RKO (cell line): ENCODE results near the gene NFIC.

ENCODE experiments used
- DNase-seq: peaks from one replicate; pipeline ENCODE4 v3.0.0-alpha.2; 2016; ENCODE audit warnings: low spot score

The NFIC gene

DNA sequence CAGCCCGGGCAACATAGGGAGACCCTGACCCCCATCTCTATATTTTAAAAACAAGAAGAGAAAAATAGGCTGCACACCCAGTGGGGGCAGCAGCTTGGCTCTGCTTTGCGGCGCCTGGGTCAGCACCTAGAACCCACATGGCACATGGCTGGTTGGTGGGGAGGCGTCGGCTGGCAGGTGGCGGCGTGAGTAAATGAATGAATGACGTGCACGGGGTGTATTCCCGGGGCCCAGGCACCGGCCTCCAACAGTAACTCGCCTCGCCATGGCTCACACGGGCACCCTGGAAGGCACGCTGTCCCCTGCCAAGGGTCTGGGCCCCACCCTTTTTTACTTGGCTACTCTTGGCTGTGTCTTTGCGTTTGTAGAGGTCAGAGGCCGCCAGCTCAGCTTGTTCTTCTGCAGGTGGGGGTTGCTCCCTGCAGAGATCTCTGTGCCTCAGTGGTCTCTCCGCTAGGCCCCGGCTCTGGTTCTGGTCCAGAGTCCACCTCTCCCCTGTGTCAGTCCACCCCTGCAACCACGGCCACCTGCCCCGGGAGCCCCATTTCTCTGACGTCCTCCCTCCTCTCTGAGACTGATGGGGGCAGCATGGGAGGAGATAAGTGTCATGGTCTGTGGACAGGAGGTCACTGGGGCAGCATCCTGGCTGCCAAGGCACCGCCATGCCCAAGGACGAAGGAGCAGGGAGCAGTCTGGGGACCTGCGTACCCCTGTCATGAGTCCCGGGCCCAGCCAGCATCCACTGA lies 145.3 kb downstream of the NFIC start:
- no peak for DNase-seq

DNA sequence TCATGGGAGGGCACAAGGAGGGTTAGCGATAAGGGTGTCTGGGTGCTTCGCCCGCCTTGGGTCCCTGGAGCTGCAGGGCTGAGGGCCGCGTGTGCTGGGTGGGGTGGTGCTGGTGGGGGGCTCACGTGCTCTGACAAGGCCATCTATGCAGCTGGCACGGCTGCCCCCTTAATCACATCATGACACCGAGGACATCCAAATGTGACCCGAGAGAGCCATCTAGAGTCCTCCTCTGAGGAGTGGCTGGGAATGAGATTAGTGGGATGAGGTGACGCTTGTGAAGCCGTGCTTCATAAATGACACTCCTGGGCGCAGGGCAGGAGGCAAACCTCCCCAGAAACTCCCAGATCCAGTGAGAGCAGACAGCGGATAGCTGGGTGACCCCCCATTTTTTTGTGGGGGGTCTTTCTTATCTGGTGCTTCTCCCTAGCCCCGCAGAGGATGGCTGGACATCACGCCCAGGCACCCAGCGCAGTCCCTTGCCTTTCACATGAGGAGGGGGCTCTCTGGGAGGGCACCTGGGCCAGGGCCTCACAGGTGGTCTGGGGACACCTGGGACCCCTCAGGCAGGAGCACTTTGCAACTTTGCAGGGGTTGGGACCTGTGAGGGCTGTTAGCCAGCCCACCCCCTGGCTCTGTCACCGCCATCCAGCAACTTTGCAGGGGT lies 146.3 kb downstream of the NFIC start:
- DNase-seq, result no peak

DNA sequence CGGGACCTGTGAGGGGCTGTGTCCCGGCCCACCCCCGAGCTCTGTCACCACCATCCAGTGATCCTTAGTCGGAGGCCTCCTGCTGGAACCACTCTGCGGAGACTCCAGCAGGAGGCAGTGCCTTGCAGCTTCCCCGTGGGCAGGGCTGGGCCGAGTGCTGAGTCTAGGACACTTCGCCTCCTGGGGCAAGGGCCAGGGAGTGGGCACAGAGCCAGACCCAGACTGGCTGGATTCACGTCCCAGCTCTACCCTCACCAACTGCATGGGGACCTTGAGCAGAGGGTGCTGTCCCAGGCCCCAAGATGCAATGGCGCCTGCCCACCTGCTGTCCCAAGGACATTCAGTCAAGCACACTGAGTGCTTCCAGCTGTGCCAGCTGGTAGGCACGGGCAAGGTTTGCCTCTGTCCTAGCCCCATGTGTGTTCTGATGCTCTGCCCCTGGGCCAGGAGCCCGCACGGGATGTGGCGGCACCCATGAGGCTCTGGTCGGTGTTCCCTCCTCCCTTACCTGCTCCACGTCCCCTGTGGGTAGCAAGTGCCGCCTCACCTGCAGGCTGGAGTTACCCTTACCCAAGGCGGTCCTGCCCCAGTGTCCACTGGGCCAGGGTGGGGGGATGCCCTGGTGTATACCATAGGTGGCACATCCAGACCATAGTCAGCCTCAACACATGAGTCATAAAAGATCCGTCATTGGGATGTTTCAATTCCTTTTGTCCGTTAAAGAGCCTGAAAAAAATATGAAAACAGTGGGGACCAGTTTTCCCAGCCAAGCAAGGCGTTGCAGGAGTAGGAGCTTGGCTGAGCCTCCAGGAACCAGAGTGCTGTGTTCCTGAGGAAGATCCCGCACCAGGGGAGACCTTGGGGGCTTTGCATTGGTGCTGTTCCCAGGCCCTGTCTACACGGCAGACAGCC lies 147.1 kb downstream of the NFIC start:
- no peak for DNase-seq

DNA sequence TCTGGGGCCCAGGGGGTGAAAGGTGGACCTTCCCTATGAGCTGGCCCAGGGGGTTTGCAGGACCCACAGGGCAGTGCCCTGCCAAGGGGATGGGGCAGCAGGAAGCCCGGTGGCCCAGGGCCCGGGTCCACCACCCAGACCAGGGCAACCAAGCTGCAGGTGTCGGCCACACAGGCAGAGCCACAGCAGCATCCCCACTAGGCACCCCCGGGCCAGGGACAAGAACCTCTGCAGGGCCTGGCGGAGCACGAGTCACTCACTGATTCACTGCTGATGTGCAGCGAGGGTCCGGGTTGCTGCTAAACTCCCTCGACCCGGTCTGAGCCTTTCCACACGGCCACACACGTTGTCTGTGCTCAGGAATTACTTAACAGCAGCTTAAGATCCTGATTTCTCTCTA lies 148.5 kb downstream of the NFIC start:
- no peak for DNase-seq

DNA sequence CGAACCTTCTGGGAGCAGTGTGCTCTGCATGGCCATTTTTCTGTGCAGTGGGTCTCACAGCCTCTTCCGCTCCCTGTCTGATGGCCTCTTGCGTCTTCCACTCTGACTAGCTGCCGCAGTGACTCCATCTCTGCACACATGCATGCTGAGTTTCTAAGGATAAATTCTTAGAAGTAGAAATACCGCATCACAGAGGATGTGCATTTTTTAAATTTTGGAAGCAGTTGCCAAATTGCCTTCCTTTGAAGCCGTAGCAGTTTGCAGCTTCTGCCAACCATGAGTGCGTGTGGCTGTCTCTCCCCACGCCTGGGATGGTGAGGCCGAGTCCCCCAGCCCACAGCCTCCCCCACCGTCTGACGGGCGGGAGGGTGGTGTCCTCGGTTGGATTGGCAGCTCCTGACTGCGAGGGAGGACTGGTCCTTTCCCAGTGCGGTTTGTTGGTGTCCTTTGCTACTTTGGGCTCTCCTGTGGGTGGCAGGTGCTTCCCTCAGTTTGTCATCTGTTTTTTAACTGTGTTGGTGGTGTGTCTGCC lies 149.6 kb downstream of the NFIC start:
- no peak for DNase-seq

DNA sequence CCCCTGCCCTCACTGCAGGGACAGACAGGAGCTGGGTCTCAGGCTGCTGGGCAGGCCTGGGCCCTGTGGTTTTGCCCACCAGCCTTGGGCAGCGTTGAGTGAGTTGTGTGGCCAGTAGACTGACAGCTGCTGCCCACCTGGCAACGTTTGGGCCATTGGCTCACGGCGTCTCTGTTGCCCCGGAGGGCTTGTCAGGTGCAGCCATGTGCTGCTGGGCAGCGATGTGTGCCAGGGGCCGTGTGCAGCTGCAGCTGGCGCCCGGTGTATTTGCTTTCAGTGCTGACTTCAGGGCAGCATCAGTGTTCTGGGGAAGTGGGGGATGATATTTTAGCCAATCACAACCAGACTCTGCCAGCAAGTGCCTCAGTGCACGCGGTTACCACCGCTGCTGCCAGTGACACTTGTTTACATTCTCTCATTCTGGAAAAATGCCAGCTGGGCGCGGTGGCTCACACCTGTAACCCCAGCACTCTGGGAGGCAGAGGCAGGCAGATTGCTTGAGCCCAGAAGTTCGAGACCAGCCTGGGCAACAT lies 150.4 kb downstream of the NFIC start:
- DNase-seq, result no peak

DNA sequence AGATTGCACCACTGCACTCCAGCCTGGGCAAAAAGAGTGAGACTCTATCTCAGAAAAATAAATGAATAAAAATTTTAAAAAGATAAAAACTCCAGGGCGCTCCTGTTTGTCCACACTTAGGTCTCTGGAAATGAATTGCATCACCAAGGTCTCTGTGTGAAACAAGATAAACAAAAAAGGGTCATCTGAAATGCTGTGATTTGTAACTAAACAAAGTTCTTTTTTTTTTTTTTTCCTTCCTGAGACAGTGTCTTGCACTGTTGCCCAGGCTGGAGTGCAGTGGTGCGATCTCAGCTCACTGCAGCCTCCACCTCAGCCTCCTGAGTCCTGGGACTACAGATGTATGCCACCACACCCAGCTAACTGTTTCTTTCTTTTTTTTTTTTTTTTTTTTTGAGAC lies 151.3 kb downstream of the NFIC start:
- no peak for DNase-seq

DNA sequence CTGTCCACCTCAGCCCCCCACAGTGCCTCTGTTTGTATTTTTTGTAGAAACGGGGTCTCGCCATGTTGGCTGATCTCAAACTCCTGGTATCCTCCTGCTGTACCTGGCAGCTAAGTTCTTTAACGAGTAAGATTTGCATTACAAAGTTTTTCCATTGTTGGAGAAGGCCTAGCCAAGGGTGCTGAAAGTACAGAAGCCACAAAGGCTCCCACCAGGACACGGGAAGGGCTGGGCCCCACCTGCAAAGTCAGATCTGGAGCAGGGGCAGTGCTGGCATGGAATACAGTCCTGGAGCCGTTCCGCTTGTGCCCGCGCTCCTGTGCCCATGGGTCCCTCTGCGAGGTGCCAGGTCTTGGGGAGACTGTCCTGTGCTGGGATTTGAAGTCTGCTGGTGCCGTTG lies 151.9 kb downstream of the NFIC start:
- no peak for DNase-seq

DNA sequence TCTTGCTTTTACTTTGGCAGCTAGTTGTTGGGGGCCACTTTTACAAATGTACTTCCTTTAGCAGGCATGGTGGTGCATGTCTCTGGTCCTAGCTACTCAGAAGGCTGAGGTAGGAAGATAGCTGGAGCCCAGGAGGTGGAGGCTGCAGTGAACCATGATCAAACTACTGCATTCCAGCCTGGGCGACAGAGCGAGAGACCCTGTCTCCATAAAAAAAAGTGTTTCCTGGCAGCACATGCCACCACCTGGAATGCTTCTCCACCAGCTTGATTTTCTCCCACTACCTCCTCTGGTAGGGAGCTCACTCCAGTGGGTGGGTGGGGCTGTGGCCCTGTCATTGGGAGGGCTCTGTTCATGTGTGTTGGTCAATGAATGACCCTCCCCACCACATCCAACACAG lies 152.3 kb downstream of the NFIC start:
- DNase-seq, result no peak
